ENCODE results near the gene YWHAE. TPM values are rescaled to one million over a fixed set of nuclear protein-coding genes. Genes with fewer than 3 reads are reported as not detected.

YWHAE gene
- total and polyA plus RNA-seq, 9 of the 15 experiments (the other 6 are each of a cell fraction or from before 2014, with no cell fraction given): 184 to 727 (median 448) TPM

DNA sequence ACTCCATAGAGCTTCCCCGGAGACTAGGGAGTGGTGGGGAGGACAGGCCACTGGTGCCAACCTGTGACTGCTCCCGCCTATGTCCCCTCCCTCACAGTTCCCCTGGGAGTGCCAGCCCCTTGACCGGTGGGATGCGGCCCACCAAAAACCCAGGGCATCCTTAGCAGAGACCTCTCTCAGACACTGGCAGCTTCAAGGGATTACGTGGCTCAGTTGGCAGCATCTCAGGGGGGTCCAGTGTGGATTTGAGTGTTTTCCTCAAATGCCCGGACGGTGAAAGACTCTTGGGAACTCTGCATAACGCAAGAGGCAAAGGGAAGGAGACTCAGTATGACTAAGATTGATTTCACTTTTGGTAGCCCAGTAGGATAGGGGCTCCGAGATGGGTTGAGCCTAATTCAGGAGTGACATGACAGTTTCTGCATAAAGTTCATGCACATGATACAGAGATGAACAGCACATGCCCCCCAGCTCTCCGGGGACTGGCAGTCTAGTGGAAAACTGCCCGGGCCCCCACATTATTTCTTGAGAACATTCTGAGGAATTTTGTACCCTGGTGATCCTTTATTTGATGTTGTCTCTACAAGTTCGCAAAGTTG, 70.2 kb downstream of the YWHAE start:
- H2AFZ ChIP-seq (ENCODE audit: low read depth, low read length): no peak overlapping the region
- no TSS peak for BruUV-seq (replicated peaks)
- ATAC-seq (no peak), DNase-seq (ENCODE audit: extremely low read depth in 1 of 4, low spot score in 3 of 4) (no peak), FAIRE-seq (no peak)
- in situ Hi-C loops (cut with MboI): loop anchor here (5.0 kb wide), 1 partner anchor 73 kb away; no protein-coding TSS in a partner anchor
- intact Hi-C loops (cut with micrococcal nuclease): no loop called here
- H4K20me1 ChIP-seq (replicated peaks; ENCODE audit: control insufficient read depth, insufficient read depth, low read length): no peaks in the 10 kb centered on the region
- POLR2A ChIA-PET: interaction anchor here (0.6 kb wide), 1 partner anchor 18 kb away, joined by 4 read pairs; no protein-coding TSS in a partner anchor
- no peaks in the 10 kb centered on the region for H3K79me2 ChIP-seq (ENCODE audit: control insufficient read depth, insufficient read depth, low read length)
- no peak overlapping the region for H3K4me2 ChIP-seq (ENCODE audit: insufficient read depth, low read length)
- TF ChIP-seq MAFG (tag; conservative IDR thresholded peaks at IDR 0.05) (0 out of 2 replicates have a peak, but pooled peaks have one; percentile 9), PYGO2 (tag; IDR thresholded peaks at IDR 0.05) (no peak), LEF1 (IDR thresholded peaks at IDR 0.05) (no peak), PKNOX1 (IDR thresholded peaks at IDR 0.05) (0 out of 2 replicates have a peak, but pooled peaks have one; percentile 5), E2F6 (IDR thresholded peaks at IDR 0.05; ENCODE audit: borderline replicate concordance in 1 of 2, extremely low read depth in 1 of 2, insufficient read depth in 1 of 2, insufficient read length in 1 of 2, low read depth in 1 of 2, low read length in 1 of 2, poor library complexity in 1 of 2, severe bottlenecking in 1 of 2) (no peak), EP400 (IDR thresholded peaks at IDR 0.05) (no peak), HDAC3 (IDR thresholded peaks at IDR 0.05; ENCODE audit: borderline replicate concordance, partially characterized antibody) (no peak)
- TF ChIP-seq, protein P1, sequence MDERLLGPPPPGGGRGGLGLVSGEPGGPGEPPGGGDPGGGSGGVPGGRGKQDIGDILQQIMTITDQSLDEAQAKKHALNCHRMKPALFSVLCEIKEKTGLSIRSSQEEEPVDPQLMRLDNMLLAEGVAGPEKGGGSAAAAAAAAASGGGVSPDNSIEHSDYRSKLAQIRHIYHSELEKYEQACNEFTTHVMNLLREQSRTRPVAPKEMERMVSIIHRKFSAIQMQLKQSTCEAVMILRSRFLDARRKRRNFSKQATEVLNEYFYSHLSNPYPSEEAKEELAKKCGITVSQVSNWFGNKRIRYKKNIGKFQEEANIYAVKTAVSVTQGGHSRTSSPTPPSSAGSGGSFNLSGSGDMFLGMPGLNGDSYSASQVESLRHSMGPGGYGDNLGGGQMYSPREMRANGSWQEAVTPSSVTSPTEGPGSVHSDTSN (CRISPR knock-in tag; IDR thresholded peaks at IDR 0.05; ENCODE audit: low read depth): no peak
- TF ChIP-seq, protein P1 (tag; conservative IDR thresholded peaks at IDR 0.05; ENCODE audit: low read depth): peak; percentile 47
- H3K27ac ChIP-seq (ENCODE audit: extremely low read depth, low read depth, low read length): no peak overlapping the region
- no peaks in the 10 kb centered on the region for H3K9me3 ChIP-seq (replicated peaks; ENCODE audit: control insufficient read depth, insufficient read depth, low read depth, low read length)
- WGBS (ENCODE audit: insufficient coverage, low coverage, missing lambda C conversion rate): 30% methylated on average over 10 of the region's 12 CpGs
- no peaks in the 10 kb centered on the region for H3K9me1 ChIP-seq (ENCODE audit: control insufficient read depth, insufficient read depth, low read length)
- no peak overlapping the region for H3K9ac ChIP-seq (ENCODE audit: insufficient read depth in 1 of 2, low read depth in 2 of 2, low read length in 2 of 2)
- CTCF ChIA-PET (ENCODE audit: low intra/inter-chr PET ratio): no interaction called here
- no peaks in the 10 kb centered on the region; a peak in 1 of 5 replicates for H3K27me3 ChIP-seq (ENCODE audit: control insufficient read depth in 2 of 2, insufficient read depth in 2 of 2, low read length in 2 of 2)
- H3K4me3 ChIP-seq: no peak overlapping the region
- H3K4me1 ChIP-seq (replicated peaks in 1 of 2; ENCODE audit: control insufficient read depth in 2 of 2, insufficient read depth in 2 of 2, low read length in 2 of 2): peaks cover 0 to 4% of the 10 kb centered on the region in 2 experiments; a peak in 2 of 5 replicates
- no peaks in the 10 kb centered on the region for H3K36me3 ChIP-seq (ENCODE audit: control insufficient read depth, insufficient read depth, low read length)

All from K562 (cell line).